Nephron (organoid): ENCODE measurements around the gene HHLA2.

Experiments used
- H3K27ac Mint-ChIP-seq, 3 experiments: 2 replicates each; pipeline ENCODE4 v1.8.0; 2020; ENCODE audit warnings: mixed read lengths in 3 of 3, mild to moderate bottlenecking in 2 of 3, moderate library complexity in 1 of 3
- H3K27me3 Mint-ChIP-seq: 2 replicates; pipeline ENCODE4 v1.8.0; 2021; ENCODE audit warnings: low read depth, mild to moderate bottlenecking, moderate library complexity, mixed read lengths
- H3K36me3 Mint-ChIP-seq: 2 replicates; pipeline ENCODE4 v1.8.0; 2020; ENCODE audit warnings: low read depth, mixed read lengths
- H3K4me1 Mint-ChIP-seq: 2 replicates; pipeline ENCODE4 v1.8.0; 2020; ENCODE audit warnings: mixed read lengths
- H3K4me3 Mint-ChIP-seq, 3 experiments: 2 replicates each; pipeline ENCODE4 v1.8.0; 2020; ENCODE audit warnings: mild to moderate bottlenecking in 3 of 3, mixed read lengths in 3 of 3, moderate library complexity in 2 of 3
- H3K9me3 Mint-ChIP-seq: 2 replicates; pipeline ENCODE4 v1.8.0; 2020; ENCODE audit warnings: mixed read lengths
- TF ChIP-seq, protein P1 (sequence below), 3 experiments: fragments of 200-600 bp; sonication (generic); IDR thresholded peaks; one replicate each; pipeline ENCODE4 v1.5.0; 2021; ENCODE audit warnings: antibody characterized with exemption in 3 of 3; ENCODE audit not compliant: unreplicated experiment in 3 of 3

The HHLA2 gene

DNA sequence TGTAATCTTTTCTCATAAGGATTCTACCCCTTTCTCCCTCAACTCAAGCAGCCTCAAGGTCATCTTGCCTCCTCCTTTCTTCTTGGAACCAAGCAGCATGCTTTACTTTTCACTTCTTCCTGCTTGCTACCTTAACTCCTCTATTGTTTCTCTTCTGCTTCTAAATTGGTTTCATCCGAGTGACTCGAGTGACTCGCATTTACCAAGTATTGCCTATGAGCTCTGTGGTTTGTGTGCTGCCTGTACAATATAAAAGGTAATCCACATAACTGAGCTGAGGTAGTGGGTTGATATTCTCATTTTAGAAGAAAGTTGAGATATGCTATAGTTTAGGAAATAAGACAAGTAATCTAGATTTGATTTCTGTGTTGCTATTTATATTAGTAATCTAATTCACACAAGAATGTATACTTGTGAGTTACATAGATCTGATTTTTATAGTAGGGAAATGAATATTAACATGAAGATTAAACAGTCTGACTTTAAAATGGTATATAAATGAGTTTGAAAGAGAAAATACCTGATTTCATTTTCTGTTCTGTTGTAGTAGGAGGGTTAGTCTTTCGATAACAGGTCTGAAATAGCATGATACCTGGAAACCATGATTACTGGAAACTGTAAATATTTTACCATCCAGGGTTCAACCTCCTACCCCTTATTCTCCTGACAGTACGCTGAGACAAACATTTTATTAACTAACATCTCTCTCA is 5.5 kb downstream of the HHLA2 start:
- H3K4me1 Mint-ChIP-seq, result no peaks in the 10 kb centered on the region
- no peaks in the 10 kb centered on the region for H3K36me3 Mint-ChIP-seq
- H3K27ac Mint-ChIP-seq, result peak overlapping the region; percentile 22 to 76 (median 24)
- H3K4me3 Mint-ChIP-seq, result peak overlapping the region in 1 of 3 experiments; percentile 8
- TF ChIP-seq, protein P1, sequence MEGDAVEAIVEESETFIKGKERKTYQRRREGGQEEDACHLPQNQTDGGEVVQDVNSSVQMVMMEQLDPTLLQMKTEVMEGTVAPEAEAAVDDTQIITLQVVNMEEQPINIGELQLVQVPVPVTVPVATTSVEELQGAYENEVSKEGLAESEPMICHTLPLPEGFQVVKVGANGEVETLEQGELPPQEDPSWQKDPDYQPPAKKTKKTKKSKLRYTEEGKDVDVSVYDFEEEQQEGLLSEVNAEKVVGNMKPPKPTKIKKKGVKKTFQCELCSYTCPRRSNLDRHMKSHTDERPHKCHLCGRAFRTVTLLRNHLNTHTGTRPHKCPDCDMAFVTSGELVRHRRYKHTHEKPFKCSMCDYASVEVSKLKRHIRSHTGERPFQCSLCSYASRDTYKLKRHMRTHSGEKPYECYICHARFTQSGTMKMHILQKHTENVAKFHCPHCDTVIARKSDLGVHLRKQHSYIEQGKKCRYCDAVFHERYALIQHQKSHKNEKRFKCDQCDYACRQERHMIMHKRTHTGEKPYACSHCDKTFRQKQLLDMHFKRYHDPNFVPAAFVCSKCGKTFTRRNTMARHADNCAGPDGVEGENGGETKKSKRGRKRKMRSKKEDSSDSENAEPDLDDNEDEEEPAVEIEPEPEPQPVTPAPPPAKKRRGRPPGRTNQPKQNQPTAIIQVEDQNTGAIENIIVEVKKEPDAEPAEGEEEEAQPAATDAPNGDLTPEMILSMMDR (IDR thresholded peaks at IDR 0.05; ENCODE audit: unreplicated experiment in 3 of 3), result no peak
- H3K9me3 Mint-ChIP-seq, result no peaks in the 10 kb centered on the region
- H3K27me3 Mint-ChIP-seq, result no peaks in the 10 kb centered on the region

DNA sequence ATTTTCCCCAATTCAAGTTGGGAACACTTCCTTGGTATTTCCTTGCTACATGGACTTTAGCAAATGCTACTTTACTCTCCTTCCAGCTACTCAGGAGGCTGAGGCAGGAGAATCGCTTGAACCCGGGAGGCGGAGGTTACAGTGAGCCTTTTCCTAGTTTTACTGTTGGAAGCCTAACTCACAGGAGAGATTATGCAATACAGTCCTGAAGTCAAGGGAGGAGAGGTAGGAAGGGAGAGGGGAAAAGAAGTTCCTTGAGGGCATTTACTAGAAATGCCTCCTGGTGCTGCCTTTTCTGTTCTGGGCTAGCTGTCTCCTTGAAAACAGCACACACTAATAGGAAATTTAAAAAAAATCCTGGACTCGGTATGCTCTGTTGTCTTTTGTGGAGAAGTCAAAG is 6.2 kb downstream of the HHLA2 start:
- no peaks in the 10 kb centered on the region for H3K27me3 Mint-ChIP-seq
- no peak overlapping the region for H3K4me3 Mint-ChIP-seq

DNA sequence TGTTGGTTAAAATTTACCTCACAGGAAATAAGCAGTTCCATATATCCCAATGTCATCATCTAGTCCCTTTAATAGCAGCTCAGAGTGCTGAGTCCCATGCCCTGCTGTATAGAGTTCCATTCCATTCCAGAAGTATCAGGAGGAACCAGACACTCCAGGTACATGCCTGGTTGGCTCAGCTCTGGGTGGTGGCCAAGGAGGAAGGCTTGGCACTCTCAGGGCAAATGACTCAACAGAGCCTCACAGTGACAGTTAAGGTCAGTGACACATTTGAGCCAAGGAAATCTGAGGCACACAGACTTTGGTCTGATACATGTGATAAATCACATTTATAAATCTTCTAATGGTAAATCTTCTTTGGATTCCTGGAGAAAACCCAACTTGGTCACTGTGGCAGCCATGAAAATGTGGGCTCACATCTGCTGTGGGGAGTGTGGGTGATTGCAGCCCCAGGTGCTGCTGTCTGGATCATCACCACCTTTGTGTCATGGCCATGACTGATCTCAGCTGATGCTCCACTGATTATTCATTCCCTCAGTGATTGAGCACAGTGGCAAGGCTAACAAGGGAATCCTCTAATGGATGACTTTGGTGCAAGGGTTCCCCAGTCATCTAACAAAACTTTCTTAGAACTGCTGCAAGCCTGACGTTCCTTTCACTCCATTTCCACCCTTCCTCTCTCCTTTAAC is 9.3 kb downstream of the HHLA2 start:
- Mint-ChIP-seq H3K9me3 (peaks cover 6% of the 10 kb centered on the region), H3K36me3 (no peaks in the 10 kb centered on the region), H3K27ac (no peak overlapping the region), H3K4me3 (no peak overlapping the region), H3K27me3 (no peaks in the 10 kb centered on the region), H3K4me1 (no peaks in the 10 kb centered on the region)
- TF ChIP-seq, protein P1 (IDR thresholded peaks at IDR 0.05; ENCODE audit: unreplicated experiment in 3 of 3), result no peak

More for the DNA sequence above, 6.2 kb downstream of the HHLA2 start:
- no peaks in the 10 kb centered on the region for H3K9me3 Mint-ChIP-seq
- H3K36me3 Mint-ChIP-seq, result no peaks in the 10 kb centered on the region
- TF ChIP-seq, protein P1 (IDR thresholded peaks at IDR 0.05; ENCODE audit: unreplicated experiment in 3 of 3), result no peak
- H3K27ac Mint-ChIP-seq, result peak overlapping the region in 1 of 3 experiments; percentile 36
- H3K4me1 Mint-ChIP-seq, result no peaks in the 10 kb centered on the region

DNA sequence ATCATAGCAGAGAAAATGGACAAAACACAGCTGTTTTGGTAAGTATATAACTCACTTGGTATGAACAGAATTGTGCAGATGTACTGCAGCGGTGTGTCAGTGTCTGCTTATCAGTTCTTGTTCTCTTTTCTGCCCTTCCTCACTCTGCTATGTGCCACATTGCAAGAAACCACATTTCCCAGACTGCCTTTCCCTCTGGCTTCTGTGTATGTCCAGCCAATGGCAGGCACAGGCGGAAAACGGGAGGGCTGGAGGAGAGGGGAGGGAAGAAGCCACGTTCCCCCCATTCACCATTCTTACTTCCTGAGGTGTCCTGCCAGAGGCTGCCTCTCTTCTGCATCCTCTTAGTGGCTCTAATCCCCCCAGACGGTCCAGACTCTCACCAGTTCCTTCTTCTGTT is 15.4 kb downstream of the HHLA2 start:
- H3K4me3 Mint-ChIP-seq, result no peak overlapping the region

DNA sequence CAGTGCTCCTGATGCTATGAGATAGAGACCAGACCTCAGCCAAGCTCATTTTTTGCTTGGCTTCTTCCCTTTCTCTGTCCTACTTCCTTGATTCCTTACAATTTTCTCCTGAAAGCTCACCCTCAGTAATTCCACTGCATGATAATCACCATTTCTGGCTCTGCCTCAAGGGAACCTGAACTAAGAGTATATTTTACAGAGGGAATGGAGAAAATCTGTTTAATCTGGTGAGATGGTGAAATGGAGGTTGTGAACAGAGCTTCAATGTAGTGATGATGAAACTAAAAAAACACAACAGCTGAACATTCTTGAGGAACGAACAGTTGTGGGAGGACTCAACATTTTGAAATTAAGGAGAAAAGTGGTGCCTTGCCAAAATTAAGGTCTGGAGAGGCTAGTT is 16.3 kb downstream of the HHLA2 start:
- TF ChIP-seq, protein P1 (IDR thresholded peaks at IDR 0.05; ENCODE audit: unreplicated experiment in 3 of 3), result no peak
- Mint-ChIP-seq H3K4me3 (no peak overlapping the region), H3K36me3 (no peaks in the 10 kb centered on the region), H3K9me3 (peaks cover 6% of the 10 kb centered on the region), H3K4me1 (no peaks in the 10 kb centered on the region), H3K27me3 (peaks cover 8% of the 10 kb centered on the region), H3K27ac (no peak overlapping the region)

More for the DNA sequence above, 15.4 kb downstream of the HHLA2 start:
- Mint-ChIP-seq H3K27ac (no peak overlapping the region), H3K27me3 (peaks cover 8% of the 10 kb centered on the region), H3K4me1 (no peaks in the 10 kb centered on the region), H3K36me3 (no peaks in the 10 kb centered on the region), H3K9me3 (peaks cover 6% of the 10 kb centered on the region)
- TF ChIP-seq, protein P1 (IDR thresholded peaks at IDR 0.05; ENCODE audit: unreplicated experiment in 3 of 3), result no peak
